H7 (cell line): ENCODE measurements around the gene MYLIP. TPM values are rescaled to one million over a fixed set of nuclear protein-coding genes. Genes with fewer than 3 reads are reported as not detected.

Experiments
- DNase-seq: peaks from one replicate; pipeline ENCODE4 v3.0.0; 2012
- H3K27me3 ChIP-seq: 2 replicates; pipeline ENCODE4 v1.6.0; 2011; ENCODE audit warnings: mild to moderate bottlenecking, low read length; ENCODE audit not compliant: control insufficient read depth, insufficient read depth
- H3K36me3 ChIP-seq: replicated peaks from 2 replicates; pipeline ENCODE4 v1.5.1; 2011; ENCODE audit warnings: low read length; ENCODE audit not compliant: control insufficient read depth, insufficient read depth
- H3K4me3 ChIP-seq: 2 replicates; pipeline ENCODE4 v1.5.1; 2011; ENCODE audit warnings: low read depth, mild to moderate bottlenecking, control low read depth, low read length, moderate library complexity; ENCODE audit not compliant: insufficient read depth
- total RNA-seq: library from RNA; depleted of rRNA; stranded (reverse); fragments of >200 nt; shearing (Covaris generic); gene quantifications from 2 replicates; pipeline ENCODE4 v1.2.3, GENCODE V29; 2014

The MYLIP gene
- total RNA-seq, 1 experiment from 2014 or later: 10.6 TPM

DNA sequence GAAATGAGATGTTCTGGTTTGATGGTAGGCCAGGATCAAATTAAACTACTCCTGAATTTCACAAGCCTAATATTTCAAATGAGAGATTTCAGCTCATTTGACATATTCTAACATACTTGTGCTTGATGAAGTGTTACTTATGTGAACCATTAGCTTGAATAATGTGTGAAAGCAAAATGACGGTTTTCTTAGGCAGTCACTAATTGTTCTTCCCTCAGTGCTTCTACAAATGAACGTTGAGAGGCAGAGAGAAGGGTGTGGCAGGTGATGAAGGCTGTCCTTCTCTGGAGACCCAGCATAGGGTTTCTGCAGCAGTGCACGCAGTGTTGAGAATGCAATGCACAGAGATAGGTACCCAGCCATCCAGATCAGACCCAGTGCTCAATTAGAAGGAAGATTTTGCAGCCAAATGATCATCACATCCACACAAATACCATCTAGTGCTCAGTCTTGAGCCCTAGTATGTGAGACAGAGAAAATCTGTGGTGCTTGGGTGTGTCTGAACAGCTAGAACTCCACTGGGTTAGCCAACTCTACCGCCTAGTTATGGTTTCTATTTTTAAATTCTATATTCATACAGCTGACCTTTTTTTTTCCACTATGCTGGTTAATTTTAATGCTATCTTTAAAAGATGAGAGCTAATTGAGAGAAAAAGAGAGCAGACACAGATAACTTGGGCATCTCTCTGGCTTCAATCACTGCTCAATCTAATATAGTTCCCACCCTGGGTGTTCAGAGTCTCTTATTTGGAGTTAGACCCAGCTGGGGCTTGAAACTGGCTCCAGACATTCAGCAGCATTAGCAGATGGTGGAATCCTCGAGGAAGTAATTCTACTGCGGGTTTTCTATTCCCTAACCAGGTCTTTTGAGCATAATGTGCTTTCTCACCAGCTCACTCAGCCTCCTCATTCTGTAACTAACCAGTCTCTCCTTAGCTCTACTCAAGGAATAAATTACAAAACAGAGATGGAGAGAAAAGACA, 4.4 kb upstream of the MYLIP start:
- Histone ChIP-seq H3K27me3 (no peaks in the 10 kb centered on the region; the same call in 1 of the 2 replicates), H3K36me3 (no peaks in the 10 kb centered on the region), H3K4me3 (no peak overlapping the region)
- DNase-seq: no peak

DNA sequence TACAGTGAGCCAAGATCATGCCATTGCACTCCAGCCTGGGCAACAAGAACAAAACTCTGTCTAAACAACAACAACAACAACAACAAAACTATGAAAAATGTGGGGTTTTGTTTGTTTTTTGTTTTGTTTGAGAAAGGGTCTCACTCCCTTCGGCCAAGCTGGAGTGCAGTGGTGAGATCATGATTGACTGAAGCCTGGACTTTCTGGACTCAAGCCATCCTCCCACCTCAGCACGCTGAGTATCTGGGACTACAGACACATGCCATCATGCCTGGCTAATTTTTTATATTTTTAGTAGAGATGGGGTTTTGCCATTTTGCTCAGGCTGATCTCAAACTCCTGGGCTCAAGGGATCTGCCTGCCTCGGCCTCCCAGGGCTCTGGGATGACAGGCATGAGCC, 2.8 kb upstream of the MYLIP start:
- Histone ChIP-seq H3K36me3 (no peaks in the 10 kb centered on the region), H3K27me3 (no peaks in the 10 kb centered on the region; the same call in 1 of the 2 replicates), H3K4me3 (no peak overlapping the region)
- no peak for DNase-seq

DNA sequence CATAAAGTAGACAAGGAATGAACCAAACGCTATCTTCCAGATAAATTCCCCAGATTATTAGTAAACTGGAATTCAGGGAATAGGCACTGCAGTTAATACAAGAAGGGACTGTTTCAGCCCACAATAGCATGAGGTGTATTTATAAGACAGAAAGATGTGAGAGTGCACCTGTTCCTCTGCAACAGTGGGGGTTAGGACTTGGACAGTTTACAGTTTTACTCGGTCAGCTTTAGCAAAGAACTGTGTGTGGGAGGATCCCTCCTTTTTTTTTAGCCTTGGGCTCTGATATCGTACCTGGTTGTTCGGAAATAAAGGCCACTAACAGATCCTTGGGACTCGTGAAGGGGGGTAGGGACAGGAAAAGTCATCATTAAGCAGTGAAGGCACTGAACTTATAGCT, 2.0 kb upstream of the MYLIP start:
- no peak for DNase-seq
- Histone ChIP-seq H3K36me3 (peaks cover 1% of the 10 kb centered on the region; the same call in 1 of the 2 replicates), H3K27me3 (no peaks in the 10 kb centered on the region; the same call in 1 of the 2 replicates), H3K4me3 (no peak overlapping the region)

DNA sequence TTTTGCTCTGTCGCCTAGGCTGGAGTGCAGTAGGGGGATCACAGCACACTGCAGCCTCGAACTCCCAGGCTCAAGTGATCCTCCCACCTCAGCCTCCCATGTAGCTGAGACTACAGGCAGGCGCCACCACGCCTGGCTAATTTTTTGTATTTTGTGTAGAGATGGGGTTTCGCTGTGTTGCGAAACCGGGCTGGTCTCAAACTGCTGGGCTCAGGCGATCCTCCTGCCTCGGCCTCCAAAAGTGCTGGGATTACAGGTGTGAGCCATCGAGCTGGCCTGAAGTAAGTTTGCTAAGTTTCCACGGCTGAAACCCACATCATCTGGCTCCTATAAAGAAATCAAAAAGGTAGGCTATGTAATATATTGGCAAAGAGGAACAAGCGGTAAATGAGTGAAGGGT, 1.4 kb upstream of the MYLIP start:
- no peak for DNase-seq
- H3K4me3 ChIP-seq: no peak overlapping the region
- peaks cover 1% of the 10 kb centered on the region; the same call in 1 of the 2 replicates for H3K36me3 ChIP-seq
- H3K27me3 ChIP-seq: no peaks in the 10 kb centered on the region; the same call in 1 of the 2 replicates

DNA sequence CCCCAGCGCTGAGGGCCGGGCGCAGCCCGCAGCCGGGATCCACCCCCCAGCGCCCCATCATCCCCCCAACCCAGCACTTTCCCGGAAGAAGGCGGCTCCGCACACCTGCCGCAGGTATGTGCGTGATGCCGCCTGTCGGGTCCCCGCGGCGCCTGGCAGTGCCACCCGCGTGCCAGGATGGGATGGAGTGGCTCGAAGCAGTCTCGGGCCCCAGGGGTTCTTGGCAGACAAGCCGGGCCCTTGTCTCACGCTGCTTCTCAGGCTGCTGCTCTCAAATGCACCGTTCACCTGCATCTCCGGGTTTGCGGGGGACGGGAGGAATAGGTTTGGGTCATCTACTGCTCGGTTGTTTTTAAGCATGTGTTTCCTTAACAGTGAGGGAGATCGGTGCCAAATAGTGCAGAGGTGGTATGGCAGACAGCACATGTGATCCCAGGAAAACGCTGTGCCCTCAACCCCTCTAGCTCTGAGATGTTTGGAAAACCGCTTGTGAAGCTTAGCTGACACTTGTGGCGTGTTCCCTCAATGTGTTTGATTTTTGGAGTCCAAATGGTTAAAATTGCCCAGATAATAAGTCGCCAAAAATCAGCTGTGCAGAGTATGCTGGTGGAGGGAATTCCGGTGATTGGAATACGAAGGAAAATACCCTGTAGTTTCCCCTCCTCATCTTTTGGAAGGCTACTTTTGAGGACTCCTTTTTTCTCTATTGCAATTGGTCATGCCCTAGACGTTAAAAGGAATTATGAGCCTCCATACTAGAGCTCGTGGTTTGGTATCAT, 926 bp downstream of the MYLIP start:
- no peaks in the 10 kb centered on the region; the same call in 1 of the 2 replicates for H3K27me3 ChIP-seq
- H3K36me3 ChIP-seq: peaks cover 1% of the 10 kb centered on the region; the same call in 1 of the 2 replicates
- H3K4me3 ChIP-seq: peak overlapping the region; percentile 85
- DNase-seq: no peak

DNA sequence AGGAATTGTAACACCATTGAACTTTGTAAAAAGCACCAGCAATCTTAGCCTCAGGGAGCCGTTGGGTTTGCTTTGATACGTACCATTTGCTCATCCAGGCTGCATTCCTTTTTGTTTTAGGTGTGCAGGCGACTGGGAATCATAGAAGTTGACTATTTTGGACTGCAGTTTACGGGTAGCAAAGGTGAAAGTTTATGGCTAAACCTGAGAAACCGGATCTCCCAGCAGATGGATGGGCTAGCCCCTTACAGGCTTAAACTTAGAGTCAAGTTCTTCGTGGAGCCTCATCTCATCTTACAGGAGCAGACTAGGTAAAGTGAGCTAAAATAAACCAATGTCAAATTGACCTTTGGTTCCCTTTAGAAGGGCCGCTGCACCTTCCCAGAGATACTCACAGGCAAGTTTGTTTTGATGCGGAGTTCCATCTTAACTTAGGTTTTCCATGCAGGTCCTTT, 1.6 kb downstream of the MYLIP start:
- no peaks in the 10 kb centered on the region; the same call in 1 of the 2 replicates for H3K27me3 ChIP-seq
- no peak for DNase-seq
- peak overlapping the region; percentile 85 for H3K4me3 ChIP-seq
- H3K36me3 ChIP-seq: peaks cover 1% of the 10 kb centered on the region; the same call in 1 of the 2 replicates

DNA sequence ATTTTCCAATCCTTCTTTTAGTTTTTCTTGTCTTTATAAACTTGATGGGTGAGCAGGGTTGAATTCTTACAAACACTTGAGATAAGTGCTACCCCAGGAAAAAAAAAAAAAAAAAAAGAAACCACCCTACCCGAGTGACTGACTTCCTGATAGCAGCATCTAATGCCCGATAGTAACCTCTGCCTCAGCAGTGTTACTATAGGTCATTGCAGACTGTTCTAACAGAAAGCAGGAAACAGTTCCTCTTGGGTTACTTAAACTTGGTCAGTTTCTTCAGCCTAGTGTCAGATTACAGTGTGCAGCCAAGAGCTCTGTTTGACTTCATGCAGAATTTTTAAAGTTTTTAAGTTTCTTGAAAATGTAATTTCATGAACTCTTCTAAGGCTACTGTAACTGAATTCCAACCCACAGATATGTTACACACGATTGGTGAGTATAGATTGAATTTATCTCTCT, 2.1 kb downstream of the MYLIP start:
- Histone ChIP-seq H3K27me3 (no peaks in the 10 kb centered on the region; the same call in 1 of the 2 replicates), H3K36me3 (peaks cover 1% of the 10 kb centered on the region; the same call in 1 of the 2 replicates), H3K4me3 (no peak overlapping the region)
- peak; percentile 29 for DNase-seq

DNA sequence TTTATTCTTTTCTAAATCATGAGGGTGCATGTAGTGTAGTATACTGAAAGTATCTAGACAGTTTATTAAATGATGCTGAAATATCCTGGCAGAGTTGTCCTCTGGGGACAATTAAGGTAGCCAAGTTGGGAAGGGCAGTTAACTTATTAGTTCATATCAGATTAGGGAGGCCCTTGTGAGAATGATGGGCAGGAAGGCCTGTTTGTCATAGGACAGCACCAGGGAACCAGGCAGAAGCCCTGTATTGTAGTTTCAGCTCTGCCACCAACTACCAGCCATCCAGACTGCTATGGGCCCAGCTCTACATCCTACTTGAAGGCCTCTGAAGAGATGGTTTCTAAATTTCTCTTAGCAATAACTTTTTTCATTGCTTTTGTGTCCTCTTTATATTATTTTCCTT, 4.0 kb downstream of the MYLIP start:
- Histone ChIP-seq H3K36me3 (peaks cover 1% of the 10 kb centered on the region; the same call in 1 of the 2 replicates), H3K27me3 (no peaks in the 10 kb centered on the region), H3K4me3 (no peak overlapping the region)
- DNase-seq: no peak

DNA sequence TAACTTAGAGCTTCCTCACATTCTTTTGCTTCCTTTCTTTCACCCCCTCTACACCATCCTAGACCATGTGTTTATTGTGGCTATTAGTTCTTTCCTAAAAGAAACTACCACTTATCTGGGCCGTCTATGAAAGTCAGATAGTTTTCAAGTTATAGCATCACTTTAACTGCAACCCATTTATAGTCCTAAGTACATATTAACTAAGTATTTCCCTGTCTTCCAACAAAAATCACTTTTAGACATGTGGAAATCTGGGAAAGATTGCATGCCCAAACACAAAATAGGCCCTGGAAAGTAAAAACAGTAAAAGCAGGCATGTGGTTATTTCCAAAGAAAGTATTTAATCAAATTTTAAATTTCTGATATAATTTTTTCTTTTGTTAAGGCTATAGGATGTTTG, 5.5 kb downstream of the MYLIP start:
- Histone ChIP-seq H3K4me3 (no peak overlapping the region), H3K27me3 (no peaks in the 10 kb centered on the region), H3K36me3 (peaks cover 1% of the 10 kb centered on the region; the same call in 1 of the 2 replicates)
- DNase-seq: no peak

DNA sequence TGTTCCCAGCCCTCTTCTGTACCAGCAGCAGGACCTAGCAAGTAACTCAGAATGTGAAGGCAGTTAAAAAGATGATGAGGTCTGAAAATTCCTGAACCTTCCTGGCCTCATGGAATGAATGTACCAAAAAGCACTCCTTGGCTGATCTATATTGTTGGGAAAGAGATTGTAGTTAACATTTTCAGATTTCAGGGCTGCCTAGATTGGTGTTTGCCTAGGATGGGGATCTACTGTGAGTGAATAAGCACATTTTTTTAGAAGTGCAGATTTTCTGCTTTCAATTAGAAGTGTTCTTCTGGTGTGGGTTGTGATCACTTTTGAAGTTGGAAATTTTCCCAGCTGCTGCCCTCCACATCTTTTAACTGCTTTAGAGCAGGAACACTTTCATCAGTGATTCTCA, 6.2 kb downstream of the MYLIP start:
- H3K27me3 ChIP-seq: no peaks in the 10 kb centered on the region
- DNase-seq: no peak
- H3K36me3 ChIP-seq: peaks cover 1% of the 10 kb centered on the region; the same call in 1 of the 2 replicates
- H3K4me3 ChIP-seq: no peak overlapping the region

DNA sequence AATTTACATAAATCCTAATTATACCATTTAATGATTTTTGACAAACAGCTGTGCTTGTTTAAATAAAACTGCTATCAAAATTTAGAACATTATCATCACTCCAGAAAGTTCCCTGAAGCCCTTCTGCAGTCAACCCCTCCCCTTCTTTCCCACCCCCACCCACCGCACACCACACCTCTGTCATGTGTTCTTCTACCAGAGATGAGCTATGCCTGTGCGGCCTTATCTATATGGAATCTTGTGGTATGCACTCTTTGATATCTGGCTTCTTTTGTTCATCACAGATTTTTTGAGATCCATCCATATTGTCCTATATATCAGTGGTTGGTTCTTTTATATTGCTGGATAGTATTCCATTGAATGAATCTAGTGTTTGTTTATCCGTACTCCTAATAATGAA, 7.2 kb downstream of the MYLIP start:
- no peaks in the 10 kb centered on the region for H3K27me3 ChIP-seq
- DNase-seq: no peak
- peaks cover 1% of the 10 kb centered on the region; the same call in 1 of the 2 replicates for H3K36me3 ChIP-seq
- H3K4me3 ChIP-seq: no peak overlapping the region

DNA sequence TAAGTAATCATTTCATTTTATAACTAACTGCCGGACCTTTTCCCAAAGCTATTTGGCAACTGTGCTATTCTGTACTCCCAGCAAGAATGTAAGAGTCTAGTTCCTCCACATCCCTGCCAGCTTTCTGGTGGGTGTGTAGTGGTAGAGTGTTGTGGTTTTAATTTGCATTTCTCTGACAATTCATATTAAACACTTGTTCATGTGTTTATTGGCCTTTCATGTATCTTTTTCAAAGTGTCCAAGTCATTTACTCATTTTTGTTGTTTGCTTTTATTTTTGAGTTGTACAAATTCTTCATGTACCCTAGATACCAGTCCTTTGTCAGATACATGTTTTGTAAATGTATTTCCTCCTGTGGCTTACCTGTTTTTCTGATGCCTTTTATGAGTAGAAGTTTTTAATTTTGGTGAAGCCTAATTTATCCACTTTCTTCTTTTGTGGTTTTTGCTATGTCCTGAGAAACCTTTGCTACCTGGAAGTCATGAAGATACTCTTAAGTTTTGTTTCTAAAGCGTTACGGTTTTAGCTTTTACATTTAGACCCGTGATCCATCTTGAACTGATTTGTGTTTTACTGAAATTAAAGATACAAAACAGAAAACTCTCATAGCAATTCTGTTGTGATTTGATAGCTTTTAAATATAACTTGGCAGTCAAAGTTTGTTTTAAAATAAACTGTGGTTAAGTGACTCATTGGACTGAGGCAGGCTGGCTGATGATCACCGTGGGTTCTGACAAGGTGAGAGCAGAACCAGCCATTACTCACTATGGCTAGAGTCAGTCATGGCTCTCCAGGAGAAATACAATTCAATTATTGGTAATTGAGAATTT, 8.0 kb downstream of the MYLIP start:
- Histone ChIP-seq H3K4me3 (no peak overlapping the region), H3K27me3 (no peaks in the 10 kb centered on the region), H3K36me3 (peaks cover 2% of the 10 kb centered on the region)
- no peak for DNase-seq

DNA sequence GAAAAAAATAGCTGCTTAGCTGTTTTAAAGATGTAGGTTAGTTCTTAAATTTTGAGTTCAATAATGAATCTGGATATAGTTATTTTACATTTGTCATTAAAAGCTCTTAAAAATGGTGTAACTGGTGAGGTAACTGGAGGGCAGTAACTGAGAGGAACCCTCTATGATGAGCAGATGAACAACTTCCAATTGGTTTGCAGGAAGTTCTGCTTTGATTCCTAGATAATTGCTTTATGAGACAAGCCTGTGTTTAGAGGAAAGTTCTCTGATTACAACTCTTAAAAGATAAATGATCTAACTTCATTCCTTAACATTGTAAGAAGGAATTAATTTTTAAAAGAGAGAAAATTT, 8.5 kb downstream of the MYLIP start:
- Histone ChIP-seq H3K27me3 (no peaks in the 10 kb centered on the region), H3K36me3 (peaks cover 6% of the 10 kb centered on the region), H3K4me3 (no peak overlapping the region)
- no peak for DNase-seq

DNA sequence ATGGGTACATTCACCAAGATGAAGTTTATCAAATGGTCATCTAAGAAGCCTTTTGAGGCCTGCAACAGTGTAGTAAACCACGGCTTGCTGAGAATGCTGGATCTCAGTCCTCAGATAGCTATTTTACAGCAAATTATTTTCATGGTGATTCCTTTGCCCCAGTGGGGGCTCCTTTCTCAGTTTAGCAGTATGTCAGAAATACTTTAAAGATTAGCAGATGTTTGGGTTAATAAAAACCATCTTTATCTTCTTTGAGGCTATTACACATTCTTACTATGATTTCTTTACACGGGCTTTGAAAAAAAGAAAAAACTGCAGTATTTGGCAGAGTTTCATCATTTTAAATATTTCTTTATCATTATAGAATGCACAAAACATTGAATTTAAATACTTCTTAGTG, 10.7 kb downstream of the MYLIP start:
- Histone ChIP-seq H3K27me3 (no peaks in the 10 kb centered on the region), H3K36me3 (peaks cover 15% of the 10 kb centered on the region), H3K4me3 (no peak overlapping the region)
- DNase-seq: no peak
